Keratinocyte (primary cell): Measurements from ENCODE around the gene SLC25A19. TPM values are rescaled to one million over a fixed set of nuclear protein-coding genes. Genes with fewer than 3 reads are reported as not detected.

Experiments
- DNase-seq: peaks from one replicate; pipeline ENCODE4 v3.0.0-alpha.2; 2011; ENCODE audit warnings: low read depth, missing footprints, low spot score
- FAIRE-seq: peaks from 2 replicates; lab custom pipeline; 2011; peaks lifted over from hg19 to GRCh38; lab: Jason Lieb, UNC
- H2AFZ ChIP-seq: 2 replicates; pipeline ENCODE4 v1.6.0; 2012; ENCODE audit warnings: low read length, control low read depth, inconsistent platforms; ENCODE audit not compliant: control insufficient read depth
- H3K27ac ChIP-seq: 2 replicates; pipeline ENCODE4 v1.5.1; 2011; ENCODE audit warnings: low read length; ENCODE audit not compliant: control insufficient read depth, insufficient read depth
- H3K27me3 ChIP-seq: 3 replicates; pipeline ENCODE4 v1.6.0; 2011; ENCODE audit warnings: low read length; ENCODE audit not compliant: control insufficient read depth, insufficient read depth; ENCODE audit errors: extremely low read depth
- H3K36me3 ChIP-seq, 2 experiments: 2 replicates in 1 of 2; 3 replicates in 1 of 2; pipeline ENCODE4 v1.5.1; 2011; ENCODE audit warnings: low read length in 2 of 2, mild to moderate bottlenecking in 1 of 2; ENCODE audit not compliant: control insufficient read depth in 2 of 2, insufficient read depth in 2 of 2; ENCODE audit errors: extremely low read depth in 1 of 2
- H3K4me1 ChIP-seq: 3 replicates; pipeline ENCODE4 v1.5.1; 2011; ENCODE audit warnings: low read length; ENCODE audit not compliant: control insufficient read depth, insufficient read depth; ENCODE audit errors: extremely low read depth
- H3K4me2 ChIP-seq: 3 replicates; pipeline ENCODE4 v1.6.0; 2011; ENCODE audit warnings: low read depth, low read length; ENCODE audit not compliant: control insufficient read depth, insufficient read depth; ENCODE audit errors: extremely low read depth
- H3K4me3 ChIP-seq, 3 experiments: fragments of 200-600 bp in 1 of 3; sonication (generic) in 1 of 3; 2 replicates in 2 of 3; 3 replicates in 1 of 3; pipeline ENCODE4 v1.5.1; 2011 to 2016; ENCODE audit warnings: low read length in 3 of 3, mild to moderate bottlenecking in 3 of 3, control low read depth in 2 of 3, inconsistent platforms in 1 of 3, low read depth in 1 of 3, mixed read lengths in 1 of 3, mixed run types in 1 of 3, moderate library complexity in 1 of 3; ENCODE audit not compliant: control insufficient read depth in 2 of 3, insufficient read depth in 2 of 3; ENCODE audit errors: extremely low read depth in 1 of 3
- H3K79me2 ChIP-seq: 2 replicates; pipeline ENCODE4 v1.6.0; 2012; ENCODE audit warnings: low read length; ENCODE audit not compliant: control insufficient read depth, insufficient read depth
- H3K9ac ChIP-seq: 3 replicates; pipeline ENCODE4 v1.6.0; 2011; ENCODE audit warnings: low read length; ENCODE audit not compliant: control insufficient read depth, insufficient read depth; ENCODE audit errors: extremely low read depth
- H3K9me1 ChIP-seq: 3 replicates; pipeline ENCODE4 v1.6.0; 2011; ENCODE audit warnings: low read length; ENCODE audit not compliant: control insufficient read depth, insufficient read depth; ENCODE audit errors: extremely low read depth
- H3K9me3 ChIP-seq: 2 replicates; pipeline ENCODE4 v1.5.1; 2012; ENCODE audit warnings: low read depth, low read length; ENCODE audit not compliant: control insufficient read depth
- H4K20me1 ChIP-seq: 3 replicates; pipeline ENCODE4 v1.6.0; 2011; ENCODE audit warnings: low read length; ENCODE audit not compliant: control insufficient read depth, insufficient read depth; ENCODE audit errors: extremely low read depth
- CTCF ChIP-seq, 3 experiments: IDR thresholded peaks in 1 of 3; conservative IDR thresholded peaks in 1 of 3; optimal IDR thresholded peaks in 1 of 3; 2 replicates in 2 of 3; 3 replicates in 1 of 3; pipeline versions ENCODE3 to v1.5.1; 2011; ENCODE audit warnings: low read length in 3 of 3, mild to moderate bottlenecking in 3 of 3, moderate library complexity in 2 of 3, control low read depth in 1 of 3, inconsistent platforms in 1 of 3; ENCODE audit not compliant: insufficient read depth in 2 of 3; ENCODE audit errors: extremely low read depth in 1 of 3
- EZH2 ChIP-seq: IDR thresholded peaks from one replicate; pipeline ENCODE4 v1.6.1; 2012; ENCODE audit warnings: inconsistent platforms, mild to moderate bottlenecking, low read length, moderate library complexity
- dilution Hi-C: fragments of 300-500 bp; cut with MboI; formaldehyde crosslinking; loops from one replicate; pipeline ENCODE4 v1.7.0; 2020; ENCODE audit warnings: low sequenced_read_pairs; ENCODE audit not compliant: extremely low pct_ligation_motif_present
- polyA plus RNA-seq, 5 experiments: library from polyadenylated mRNA; depleted of rRNA in 3 of 5; stranded (reverse) in 3 of 5; stranded (forward) in 1 of 5; unstranded in 1 of 5; fragments of >200 nt; gene quantifications; 1 replicate in 1 of 5; 2 replicates in 3 of 5; 3 replicates in 1 of 5; pipeline versions ENCODE4 v1.2.1 to v1.2.3, GENCODE V29; 2011 to 2012; ENCODE audit warnings: missing spikeins in 2 of 5, low read depth in 1 of 5, low replicate concordance in 1 of 5

SLC25A19 gene
- polyA plus RNA-seq, 1 donor (not counting 4 experiments of a cell fraction or from before 2014, with no cell fraction given), result 7.0 TPM

DNA sequence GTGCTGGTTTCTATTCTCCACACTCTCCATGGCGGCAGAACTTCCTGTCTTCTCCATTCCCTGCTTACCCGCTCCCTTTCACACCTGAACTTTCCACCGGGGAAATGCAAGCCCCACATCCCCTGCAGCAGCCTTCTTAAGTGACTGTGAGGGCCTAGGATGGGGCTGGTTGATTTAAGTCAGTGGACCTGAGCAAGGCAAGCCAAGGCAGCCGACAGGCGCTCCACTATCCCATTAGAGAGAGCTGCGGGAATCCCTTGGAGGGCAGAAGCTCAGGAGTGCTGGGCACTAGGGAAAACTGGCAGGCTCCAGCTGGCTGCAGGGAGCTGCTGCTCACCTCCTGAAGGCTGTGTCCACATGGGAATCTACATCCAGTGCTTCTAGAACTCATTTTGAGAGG lies 36.1 kb upstream of the SLC25A19 start:
- no peak overlapping the region for H3K27ac ChIP-seq
- H3K9me1 ChIP-seq, result no peaks in the 10 kb centered on the region
- dilution Hi-C loops, result no loop called here
- H3K36me3 ChIP-seq, result peaks cover 9 to 22% of the 10 kb centered on the region in 2 experiments
- TF ChIP-seq EZH2 (no peak), CTCF (optimal IDR thresholded peaks at IDR 0.05 in 1 of 3, IDR thresholded peaks at IDR 0.05 in 1 of 3, conservative IDR thresholded peaks at IDR 0.05 in 1 of 3; ENCODE audit: extremely low read depth in 1 of 3, insufficient read depth in 2 of 3, low read length in 3 of 3) (no peak)
- H4K20me1 ChIP-seq, result peaks cover 5% of the 10 kb centered on the region
- H3K79me2 ChIP-seq, result peaks cover 13% of the 10 kb centered on the region
- H3K9ac ChIP-seq, result no peak overlapping the region
- H2AFZ ChIP-seq, result no peak overlapping the region
- no peak overlapping the region for H3K4me3 ChIP-seq
- no peaks in the 10 kb centered on the region for H3K9me3 ChIP-seq
- no peaks in the 10 kb centered on the region for H3K27me3 ChIP-seq
- FAIRE-seq (no peak), DNase-seq (no peak)
- peaks cover 3% of the 10 kb centered on the region for H3K4me1 ChIP-seq
- H3K4me2 ChIP-seq, result no peak overlapping the region

- Histone ChIP-seq H3K4me2 (no peak overlapping the region), H3K4me3 (no peak overlapping the region), H3K36me3 (peaks cover 24 to 32% of the 10 kb centered on the region in 2 experiments), H3K4me1 (peaks cover 2% of the 10 kb centered on the region), H3K27ac (no peak overlapping the region), H3K9ac (no peak overlapping the region), H2AFZ (no peak overlapping the region), H3K9me1 (no peaks in the 10 kb centered on the region), H4K20me1 (peaks cover 2% of the 10 kb centered on the region), H3K9me3 (no peaks in the 10 kb centered on the region), H3K27me3 (no peaks in the 10 kb centered on the region), H3K79me2 (peaks cover 2% of the 10 kb centered on the region)
- no peak for TF ChIP-seq CTCF (optimal IDR thresholded peaks at IDR 0.05 in 1 of 3, IDR thresholded peaks at IDR 0.05 in 1 of 3, conservative IDR thresholded peaks at IDR 0.05 in 1 of 3; ENCODE audit: extremely low read depth in 1 of 3, insufficient read depth in 2 of 3, low read length in 3 of 3)
- TF ChIP-seq EZH2, result no peak
- FAIRE-seq (no peak), DNase-seq (no peak)
- dilution Hi-C loops, result no loop called here
Observed at GRCh38 chr17:75321506-75321905, 32.3 kb upstream of the SLC25A19 start.
